Thyroid gland (tissue), 4 donors: ENCODE results near the gene WBP1L.

Source experiments
- POLR2A ChIP-seq, 2 donors: fragments of 450-650 bp; IDR thresholded peaks; one replicate each; pipeline ENCODE4 v1.6.1; 2017; ENCODE audit warnings: antibody characterized with exemption in 2 of 2, mild to moderate bottlenecking in 2 of 2, moderate library complexity in 1 of 2
- TF ChIP-seq, protein P1 (sequence below), 6 experiments: fragments of 200-600 bp in 3 of 6; fragments of 450-650 bp in 3 of 6; sonication (generic) in 3 of 6; IDR thresholded peaks; one replicate each; pipeline ENCODE4 v1.5.1; 2016 to 2019; ENCODE audit warnings: antibody characterized with exemption in 6 of 6, mild to moderate bottlenecking in 2 of 6, inconsistent platforms in 1 of 6, moderate library complexity in 1 of 6

DNA sequence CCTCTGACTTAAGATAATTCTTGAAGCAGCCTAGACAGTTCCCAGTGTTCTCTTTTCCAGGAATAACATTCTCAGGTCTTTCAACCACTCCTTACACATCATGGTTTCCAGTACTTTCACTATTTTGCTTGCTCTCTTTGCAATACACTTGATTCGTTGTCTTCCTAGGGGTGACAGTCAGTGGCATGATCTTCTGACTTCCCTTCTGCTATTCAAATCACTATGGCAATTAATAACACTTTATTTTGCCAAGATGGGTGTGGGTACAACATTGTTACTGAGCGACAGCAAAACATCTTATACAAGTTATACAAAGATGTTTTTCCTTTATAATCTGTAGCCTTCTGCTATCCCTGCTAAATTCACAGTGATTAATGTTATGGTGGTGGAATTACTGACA is 44.9 kb upstream of the WBP1L start:
- TF ChIP-seq, protein P1, sequence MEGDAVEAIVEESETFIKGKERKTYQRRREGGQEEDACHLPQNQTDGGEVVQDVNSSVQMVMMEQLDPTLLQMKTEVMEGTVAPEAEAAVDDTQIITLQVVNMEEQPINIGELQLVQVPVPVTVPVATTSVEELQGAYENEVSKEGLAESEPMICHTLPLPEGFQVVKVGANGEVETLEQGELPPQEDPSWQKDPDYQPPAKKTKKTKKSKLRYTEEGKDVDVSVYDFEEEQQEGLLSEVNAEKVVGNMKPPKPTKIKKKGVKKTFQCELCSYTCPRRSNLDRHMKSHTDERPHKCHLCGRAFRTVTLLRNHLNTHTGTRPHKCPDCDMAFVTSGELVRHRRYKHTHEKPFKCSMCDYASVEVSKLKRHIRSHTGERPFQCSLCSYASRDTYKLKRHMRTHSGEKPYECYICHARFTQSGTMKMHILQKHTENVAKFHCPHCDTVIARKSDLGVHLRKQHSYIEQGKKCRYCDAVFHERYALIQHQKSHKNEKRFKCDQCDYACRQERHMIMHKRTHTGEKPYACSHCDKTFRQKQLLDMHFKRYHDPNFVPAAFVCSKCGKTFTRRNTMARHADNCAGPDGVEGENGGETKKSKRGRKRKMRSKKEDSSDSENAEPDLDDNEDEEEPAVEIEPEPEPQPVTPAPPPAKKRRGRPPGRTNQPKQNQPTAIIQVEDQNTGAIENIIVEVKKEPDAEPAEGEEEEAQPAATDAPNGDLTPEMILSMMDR (IDR thresholded peaks at IDR 0.05), result no peak
- no peak for TF ChIP-seq POLR2A (IDR thresholded peaks at IDR 0.05)
